Endothelial cell (in vitro differentiated cells): ENCODE data around the gene CFL1. TPM values are rescaled to one million over a fixed set of nuclear protein-coding genes. Genes with fewer than 3 reads are reported as not detected.
A peak's percentile ranks its signal among the peaks of the same experiment; 100 is the strongest.
"Not testable (repeated sequence)": the region's sequence is repeated elsewhere in the genome, so short reads cannot be mapped to it uniquely, and the experiment has no call there.

Experiments
- DNase-seq: peaks from one replicate; pipeline ENCODE4 v3.0.0; 2021; ENCODE audit warnings: low spot score
- H3K27ac Mint-ChIP-seq: one replicate; pipeline ENCODE4 v1.8.0; 2021; ENCODE audit warnings: mixed read lengths, inconsistent platforms; ENCODE audit not compliant: unreplicated experiment
- H3K27me3 Mint-ChIP-seq: one replicate; pipeline ENCODE4 v1.8.0; 2021; ENCODE audit warnings: mild to moderate bottlenecking, moderate library complexity, mixed read lengths, inconsistent platforms; ENCODE audit not compliant: unreplicated experiment
- H3K36me3 Mint-ChIP-seq: one replicate; pipeline ENCODE4 v1.8.0; 2021; ENCODE audit warnings: mild to moderate bottlenecking, low read depth, mixed read lengths, inconsistent platforms; ENCODE audit not compliant: unreplicated experiment
- H3K4me1 Mint-ChIP-seq: one replicate; pipeline ENCODE4 v1.8.0; 2021; ENCODE audit warnings: mild to moderate bottlenecking, mixed read lengths, inconsistent platforms; ENCODE audit not compliant: unreplicated experiment
- H3K4me3 Mint-ChIP-seq: one replicate; pipeline ENCODE4 v1.8.0; 2021; ENCODE audit warnings: mild to moderate bottlenecking, mixed read lengths, inconsistent platforms; ENCODE audit not compliant: unreplicated experiment
- H3K9me3 Mint-ChIP-seq: one replicate; pipeline ENCODE4 v1.8.0; 2021; ENCODE audit warnings: mixed read lengths, inconsistent platforms; ENCODE audit not compliant: unreplicated experiment
- CTCF ChIP-seq: fragments of 200-600 bp; sonication (generic); IDR thresholded peaks from one replicate; pipeline ENCODE4 v1.5.0; 2021; ENCODE audit warnings: antibody characterized with exemption; ENCODE audit not compliant: unreplicated experiment
- total RNA-seq: library from RNA; stranded (reverse); fragmentation: NEBNext Ultra II Directional; extraction: Animal tissue kit (Norgen Biotek cat#: 25700); gene quantifications from one replicate; pipeline ENCODE4 v1.2.1, GENCODE V29; 2021; ENCODE audit not compliant: unreplicated experiment

Gene CFL1
- total RNA-seq, 1 donor from 2014 or later = 1,740 TPM

DNA sequence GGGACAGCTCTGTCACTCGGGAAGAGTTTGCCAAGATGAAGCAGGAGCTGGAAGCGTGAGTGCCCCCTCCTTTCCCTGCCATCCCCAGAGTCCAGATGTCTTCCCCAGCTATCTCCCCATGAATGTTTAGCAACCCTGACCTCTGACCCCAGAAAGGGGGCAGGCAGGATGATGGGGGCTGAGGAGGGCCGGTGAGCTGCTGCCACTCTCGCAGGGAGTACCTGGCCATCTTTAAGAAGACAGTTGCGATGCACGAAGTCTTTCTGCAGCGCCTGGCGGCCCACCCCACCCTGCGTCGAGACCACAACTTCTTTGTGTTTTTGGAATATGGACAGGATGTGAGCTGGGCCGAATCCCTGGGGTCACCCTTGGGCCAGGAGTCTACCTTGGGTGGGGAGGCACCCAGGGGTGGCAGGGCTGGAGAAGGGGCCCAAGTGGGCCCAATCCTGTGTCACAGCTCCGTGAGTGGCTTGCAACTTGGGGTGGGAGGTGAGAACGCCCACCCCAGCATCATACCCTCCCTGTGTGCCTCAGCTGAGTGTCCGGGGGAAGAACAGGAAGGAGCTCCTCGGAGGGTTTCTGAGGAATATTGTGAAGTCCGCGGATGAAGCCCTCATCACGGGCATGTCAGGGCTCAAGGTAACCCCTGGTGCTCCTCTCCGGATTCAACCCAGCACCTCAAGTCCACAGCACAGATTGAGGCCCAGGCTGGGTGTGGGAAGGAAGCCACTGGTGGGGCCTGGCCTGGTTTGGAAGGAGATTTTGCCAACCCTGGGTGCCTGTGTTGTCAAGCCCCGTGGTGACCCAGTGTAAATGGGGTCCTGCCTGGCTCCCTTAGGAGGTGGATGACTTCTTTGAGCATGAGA, 7.5 kb downstream of the CFL1 start:
- H3K4me1 Mint-ChIP-seq = peaks cover 17% of the 10 kb centered on the region
- no peak for TF ChIP-seq CTCF
- peaks cover 37% of the 10 kb centered on the region for H3K27me3 Mint-ChIP-seq
- no peak for DNase-seq
- peaks cover 33% of the 10 kb centered on the region for H3K36me3 Mint-ChIP-seq
- no peak overlapping the region for H3K4me3 Mint-ChIP-seq
- no peaks in the 10 kb centered on the region for H3K9me3 Mint-ChIP-seq
- no peak overlapping the region for H3K27ac Mint-ChIP-seq

DNA sequence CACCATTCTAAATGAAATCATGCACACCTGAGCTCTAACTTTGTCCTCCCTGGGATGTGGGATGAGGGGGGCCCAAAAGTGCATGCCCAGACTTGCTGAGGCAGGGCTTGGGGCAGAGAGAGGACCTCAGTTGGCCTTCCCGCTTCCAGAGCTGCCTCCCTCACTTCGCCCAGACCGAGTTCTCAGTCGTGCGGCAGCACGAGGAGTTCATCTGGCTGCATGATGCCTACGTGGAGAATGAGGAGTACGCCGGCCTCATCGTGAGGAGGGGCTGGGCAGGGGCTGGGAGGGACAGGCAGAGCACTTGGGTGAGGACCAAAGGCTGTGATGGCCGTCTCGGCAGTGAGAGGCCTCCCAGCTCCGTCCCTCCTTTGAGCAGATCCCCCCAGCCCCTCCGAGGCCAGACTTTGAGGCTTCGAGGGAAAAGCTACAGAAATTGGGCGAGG, 8.2 kb downstream of the CFL1 start:
- Mint-ChIP-seq H3K27me3 (peaks cover 34% of the 10 kb centered on the region), H3K9me3 (no peaks in the 10 kb centered on the region), H3K27ac (no peak overlapping the region), H3K4me1 (peaks cover 16% of the 10 kb centered on the region), H3K4me3 (no peak overlapping the region), H3K36me3 (peaks cover 26% of the 10 kb centered on the region)
- no peak for DNase-seq
- no peak for TF ChIP-seq CTCF

DNA sequence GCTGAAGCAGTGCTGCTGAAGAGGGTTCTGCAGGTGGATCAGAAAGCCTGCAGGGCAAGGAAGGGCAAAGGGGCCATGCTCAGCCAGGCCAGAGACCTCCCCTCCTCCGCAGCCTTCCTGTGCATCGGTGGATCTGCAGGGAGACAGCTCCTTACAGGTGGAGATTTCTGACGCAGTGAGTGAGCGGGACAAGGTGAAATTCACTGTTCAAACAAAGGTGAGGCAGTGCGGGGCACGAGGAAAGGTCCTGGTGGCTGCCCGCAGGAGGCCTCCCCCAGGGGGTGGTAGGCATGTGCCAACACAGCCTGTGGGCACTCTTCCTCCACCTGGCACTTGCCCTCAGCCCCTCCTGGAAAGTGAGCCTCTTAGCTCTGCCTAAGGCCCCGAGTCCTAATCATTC, 8.6 kb downstream of the CFL1 start:
- H3K9me3 Mint-ChIP-seq = no peaks in the 10 kb centered on the region
- TF ChIP-seq CTCF = no peak
- no peak for DNase-seq
- H3K27ac Mint-ChIP-seq = no peak overlapping the region
- H3K4me1 Mint-ChIP-seq = peaks cover 12% of the 10 kb centered on the region
- H3K36me3 Mint-ChIP-seq = peaks cover 22% of the 10 kb centered on the region
- H3K4me3 Mint-ChIP-seq = no peak overlapping the region
- peaks cover 32% of the 10 kb centered on the region for H3K27me3 Mint-ChIP-seq

DNA sequence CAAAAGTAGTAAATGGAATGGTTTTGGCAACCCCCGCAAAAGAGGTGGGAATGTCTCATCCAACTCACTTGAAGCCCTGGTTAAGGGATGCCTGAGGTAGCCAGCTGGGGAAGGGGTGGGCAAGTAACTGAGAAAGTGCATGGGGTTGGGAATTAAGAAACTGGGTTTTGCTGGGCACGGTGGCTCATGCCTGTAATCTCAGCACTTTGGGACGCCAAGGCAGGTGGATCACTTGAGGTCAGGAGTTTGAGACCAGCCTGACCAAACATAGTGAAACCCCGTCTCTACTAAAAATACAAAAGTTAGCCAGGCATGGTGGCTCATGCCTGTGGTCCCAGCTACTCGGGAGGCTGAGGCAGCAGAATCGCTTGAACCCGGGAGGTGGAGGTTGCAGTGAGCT, 9.3 kb downstream of the CFL1 start:
- Mint-ChIP-seq H3K27me3 (peaks cover 30% of the 10 kb centered on the region), H3K27ac (peak overlapping the region; percentile 9), H3K36me3 (peaks cover 15% of the 10 kb centered on the region)
- not testable (repeated sequence) for H3K4me3 Mint-ChIP-seq, H3K9me3 Mint-ChIP-seq, H3K4me1 Mint-ChIP-seq, DNase-seq

- no peak for TF ChIP-seq CTCF
- no peak overlapping the region for H3K4me3 Mint-ChIP-seq
- H3K4me1 Mint-ChIP-seq = peaks cover 3% of the 10 kb centered on the region
- DNase-seq = no peak
- H3K27ac Mint-ChIP-seq = no peak overlapping the region
- H3K9me3 Mint-ChIP-seq = no peaks in the 10 kb centered on the region
- peaks cover 23% of the 10 kb centered on the region for H3K27me3 Mint-ChIP-seq
- peaks cover 9% of the 10 kb centered on the region for H3K36me3 Mint-ChIP-seq
These were observed 10.2 kb downstream of the CFL1 start for GRCh38 chr11:65847746-65848145.
